Measurements from ENCODE around the gene PATZ1. TPM values are rescaled to one million over a fixed set of nuclear protein-coding genes. Genes with fewer than 3 reads are reported as not detected.

The PATZ1 gene
- total RNA-seq, 1 experiment from 2014 or later: 120 TPM

DNA sequence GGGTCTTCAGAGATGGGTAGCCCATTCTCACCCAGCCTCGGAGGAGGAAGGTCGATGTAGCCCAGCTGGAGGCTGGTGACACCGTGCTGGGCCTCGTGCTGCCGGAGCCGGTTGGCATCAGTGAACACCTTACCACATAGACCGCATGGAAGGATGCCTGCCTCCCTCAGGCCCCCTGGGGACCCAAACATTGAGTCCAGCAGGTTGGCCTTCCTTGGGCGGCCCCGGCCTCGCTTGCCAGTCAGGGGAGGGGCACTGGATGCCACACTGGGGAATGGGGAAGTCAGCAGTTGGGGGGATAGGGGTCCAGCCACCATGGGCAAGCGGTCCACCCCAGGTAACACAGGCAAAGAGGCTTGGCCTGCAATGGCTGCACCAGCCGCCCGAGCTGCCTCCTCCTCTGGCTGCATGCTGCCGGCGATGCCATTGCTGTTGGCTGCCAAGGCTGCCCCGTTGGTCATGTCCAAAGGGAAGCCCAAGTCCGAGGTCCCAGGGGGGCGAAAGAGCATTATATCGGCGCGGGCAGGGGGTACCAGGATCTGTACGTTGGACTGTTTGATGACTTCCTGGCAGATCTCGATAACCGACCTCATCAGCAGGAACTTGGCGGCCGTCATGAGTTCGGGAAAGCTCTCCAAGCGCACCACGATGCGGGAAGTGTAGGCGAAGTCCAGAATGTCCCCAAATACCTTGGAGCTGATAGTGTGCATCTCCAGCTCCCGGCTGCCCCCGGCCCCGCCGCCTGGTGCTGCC is 1.4 kb downstream of the PATZ1 start:
- no CpG with 5 or more reads among the region's 35 CpGs for WGBS (ENCODE audit: extremely low coverage, insufficient read length, low lambda C conversion rate)
- H2BK12ac ChIP-seq (ENCODE audit: insufficient read length, low read depth, low read length): no peak overlapping the region
- H2BK20ac ChIP-seq (ENCODE audit: low read depth, low read length, poor library complexity, severe bottlenecking): no peak overlapping the region
- H3K4me1 Mint-ChIP-seq: peaks cover 54 to 59% of the 10 kb centered on the region in 2 experiments
- TF ChIP-seq, protein P1, sequence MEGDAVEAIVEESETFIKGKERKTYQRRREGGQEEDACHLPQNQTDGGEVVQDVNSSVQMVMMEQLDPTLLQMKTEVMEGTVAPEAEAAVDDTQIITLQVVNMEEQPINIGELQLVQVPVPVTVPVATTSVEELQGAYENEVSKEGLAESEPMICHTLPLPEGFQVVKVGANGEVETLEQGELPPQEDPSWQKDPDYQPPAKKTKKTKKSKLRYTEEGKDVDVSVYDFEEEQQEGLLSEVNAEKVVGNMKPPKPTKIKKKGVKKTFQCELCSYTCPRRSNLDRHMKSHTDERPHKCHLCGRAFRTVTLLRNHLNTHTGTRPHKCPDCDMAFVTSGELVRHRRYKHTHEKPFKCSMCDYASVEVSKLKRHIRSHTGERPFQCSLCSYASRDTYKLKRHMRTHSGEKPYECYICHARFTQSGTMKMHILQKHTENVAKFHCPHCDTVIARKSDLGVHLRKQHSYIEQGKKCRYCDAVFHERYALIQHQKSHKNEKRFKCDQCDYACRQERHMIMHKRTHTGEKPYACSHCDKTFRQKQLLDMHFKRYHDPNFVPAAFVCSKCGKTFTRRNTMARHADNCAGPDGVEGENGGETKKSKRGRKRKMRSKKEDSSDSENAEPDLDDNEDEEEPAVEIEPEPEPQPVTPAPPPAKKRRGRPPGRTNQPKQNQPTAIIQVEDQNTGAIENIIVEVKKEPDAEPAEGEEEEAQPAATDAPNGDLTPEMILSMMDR (conservative IDR thresholded peaks at IDR 0.05): no peak
- peak overlapping the region; percentile 98; a peak in 5 of 7 replicates for H3K27ac Mint-ChIP-seq
- peak overlapping the region; percentile 90 for H3K4me3 Mint-ChIP-seq
- peaks cover 12% of the 10 kb centered on the region; the same call in 1 of the 2 replicates for H3K79me2 ChIP-seq (ENCODE audit: insufficient read depth, low read length)
- H3K4me1 ChIP-seq (ENCODE audit: insufficient read depth, low read length): peaks cover 7% of the 10 kb centered on the region; the same call in 1 of the 2 replicates
- H2AK5ac ChIP-seq (ENCODE audit: insufficient read length, low read length): no peak overlapping the region
- no peak overlapping the region for H3K27ac ChIP-seq (ENCODE audit: insufficient read length, low read depth, low read length)
- H2BK15ac ChIP-seq (ENCODE audit: low read depth, low read length): no peak overlapping the region
- H3K4me2 ChIP-seq (ENCODE audit: insufficient read depth, insufficient read length, low read length): peak overlapping the region; percentile 74
- peak overlapping the region; percentile 59 for H3K18ac ChIP-seq (ENCODE audit: insufficient read length, low read depth, low read length)
- no peak overlapping the region for H2BK120ac ChIP-seq (ENCODE audit: low read depth, low read length, poor library complexity, severe bottlenecking)
- H3T11ph ChIP-seq (ENCODE audit: low read length): no peak overlapping the region
- DNase-seq: peak; percentile 41
- no peak overlapping the region for H3K56ac ChIP-seq (ENCODE audit: insufficient read length, low read depth, low read length)
- H3K23ac ChIP-seq (ENCODE audit: insufficient read length, low read depth, low read length): no peak overlapping the region
- peak overlapping the region; percentile 24 for H3K9ac ChIP-seq (ENCODE audit: extremely low read depth, insufficient read length, low read length)
- H4K20me1 ChIP-seq (ENCODE audit: control insufficient read depth, insufficient read depth, insufficient read length): no peaks in the 10 kb centered on the region
- no peak overlapping the region for H2BK5ac ChIP-seq (ENCODE audit: insufficient read length, low read length)
- peak overlapping the region; percentile 76 for H3K14ac ChIP-seq (ENCODE audit: insufficient read depth, low read length)
- H3K23me2 ChIP-seq (ENCODE audit: insufficient read length, low read depth, low read length, poor library complexity, severe bottlenecking): peaks cover 33% of the 10 kb centered on the region
- H3K36me3 Mint-ChIP-seq (ENCODE audit: insufficient read depth in 1 of 3, low read depth in 3 of 3): peaks cover 21 to 56% (median 39%) of the 10 kb centered on the region in 3 experiments
- no peak overlapping the region for H2AFZ ChIP-seq (ENCODE audit: low read length)
- no peak overlapping the region for H4K8ac ChIP-seq (replicated peaks; ENCODE audit: insufficient read length, low read depth, low read length)
- H3K27me3 Mint-ChIP-seq (ENCODE audit: low read depth): no peaks in the 10 kb centered on the region
- no peaks in the 10 kb centered on the region for H3K9me3 Mint-ChIP-seq
- H4K91ac ChIP-seq (ENCODE audit: insufficient read length, low read depth, low read length): no peak overlapping the region
- peaks cover 6% of the 10 kb centered on the region for H3K79me1 ChIP-seq (ENCODE audit: insufficient read depth, low read depth, low read length, poor library complexity, severe bottlenecking)
- H4K5ac ChIP-seq (ENCODE audit: insufficient read length, low read depth, low read length): no peak overlapping the region
- no peaks in the 10 kb centered on the region for H3K27me3 ChIP-seq (ENCODE audit: insufficient read depth, low read length)
- H3K9me3 ChIP-seq (ENCODE audit: control insufficient read depth, low read depth, low read length): no peaks in the 10 kb centered on the region
- H3K4ac ChIP-seq (ENCODE audit: low read depth, low read length): no peak overlapping the region; the same call in 1 of the 2 replicates
